GM18508 (cell line): Measurements from ENCODE around the gene CCZ1B.
"Not testable (repeated sequence)": the region's sequence is repeated elsewhere in the genome, so short reads cannot be mapped to it uniquely, and the experiment has no call there.

ENCODE experiments used
- ATAC-seq: cut with Tn5 transposase; IDR thresholded peaks from one replicate; pipeline ENCODE4 v1.9.1; 2021; ENCODE audit warnings: moderate number of reproducible peaks; ENCODE audit not compliant: insufficient read depth, unreplicated experiment

Gene CCZ1B

DNA sequence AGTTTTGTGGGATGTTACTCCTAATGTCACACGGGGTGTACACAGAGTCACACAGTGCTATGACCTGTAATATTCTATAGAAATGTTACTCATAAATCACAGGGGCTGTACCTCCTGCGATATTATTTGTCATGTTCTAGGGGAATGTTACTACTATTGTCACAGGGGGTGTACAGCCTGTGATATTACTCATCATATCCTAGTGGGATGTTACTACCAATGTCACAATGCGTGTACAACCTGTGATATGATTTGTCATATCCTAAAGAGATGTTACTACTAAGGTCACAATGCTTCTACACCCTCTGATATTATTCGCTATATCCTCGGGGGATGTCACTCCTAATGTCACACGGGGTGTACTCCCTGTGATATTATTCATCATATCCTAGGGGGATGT is 7.6 kb upstream of the CCZ1B start:
- ATAC-seq = no peak

DNA sequence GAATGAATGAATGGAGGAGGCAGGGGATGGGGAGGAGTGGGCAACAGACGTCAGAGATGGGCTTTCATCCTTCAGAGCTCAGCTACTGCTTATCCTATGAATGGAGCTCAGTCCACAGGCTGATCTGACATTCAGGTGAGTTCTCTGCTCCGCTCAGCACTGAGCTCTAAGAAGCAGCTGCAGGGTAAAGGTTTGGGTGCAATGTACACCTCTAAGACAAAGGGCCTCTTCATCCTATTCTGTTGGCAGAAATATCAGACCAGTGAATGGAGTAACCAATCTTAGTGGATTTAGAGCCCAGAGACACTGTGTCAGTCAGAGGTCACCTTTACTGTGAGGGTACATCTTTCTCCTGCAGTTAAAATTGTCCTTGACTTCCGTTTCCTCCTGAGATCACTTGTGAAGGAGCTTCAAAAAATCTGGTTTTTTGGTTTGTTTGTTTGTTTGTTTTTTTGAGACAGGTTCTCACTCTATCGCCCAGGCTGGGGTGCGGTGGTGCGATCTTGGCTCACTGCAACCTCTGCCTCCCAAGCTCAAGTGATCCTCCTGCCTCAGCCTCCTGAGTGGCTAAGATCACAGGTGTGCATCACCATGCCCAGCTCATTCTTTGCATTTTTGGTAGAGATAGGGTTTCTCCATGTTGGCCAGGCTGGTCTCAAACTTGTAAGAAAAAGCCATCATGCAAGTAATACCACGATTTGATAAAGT is 5.1 kb upstream of the CCZ1B start:
- no peak for ATAC-seq

DNA sequence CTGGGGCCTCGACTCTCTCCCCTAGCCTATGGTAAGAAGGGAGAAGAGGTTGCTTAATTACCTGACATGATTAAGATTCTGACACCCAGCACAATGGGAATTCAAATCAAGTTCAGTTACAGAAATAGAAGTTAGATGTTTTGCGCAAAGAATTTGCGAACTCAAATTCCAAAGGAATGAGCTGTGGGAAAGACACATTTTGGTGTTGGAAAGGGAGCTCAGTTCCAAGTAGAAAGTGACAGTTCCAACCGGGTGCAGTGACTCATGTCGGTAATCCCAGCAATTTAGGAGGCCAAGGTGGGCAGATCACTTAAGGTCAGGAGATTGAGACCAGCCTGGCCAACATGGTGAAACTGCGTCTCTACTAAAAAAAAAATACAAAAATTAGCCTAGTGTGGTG is 4.0 kb upstream of the CCZ1B start:
- ATAC-seq = not testable (repeated sequence)

DNA sequence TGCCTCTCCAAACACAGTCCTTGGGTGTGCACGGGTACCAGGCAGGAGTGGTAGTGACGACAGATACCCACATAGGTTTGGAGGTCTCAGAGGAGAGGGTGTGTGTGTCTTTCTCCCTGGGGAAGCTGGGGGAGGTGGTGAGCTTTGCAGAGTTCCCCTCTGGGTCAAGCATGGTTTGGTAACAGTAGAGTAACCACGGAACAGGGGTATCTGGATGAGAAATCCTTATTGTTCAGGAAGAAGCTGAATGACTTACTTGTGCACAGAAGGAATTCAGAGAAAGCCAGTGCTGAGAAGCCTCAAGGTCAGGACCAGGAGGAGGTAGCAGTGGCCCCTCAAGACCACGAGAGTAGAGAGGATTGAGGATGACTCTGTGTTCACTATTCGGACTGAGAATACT is 3.5 kb upstream of the CCZ1B start:
- not testable (repeated sequence) for ATAC-seq

DNA sequence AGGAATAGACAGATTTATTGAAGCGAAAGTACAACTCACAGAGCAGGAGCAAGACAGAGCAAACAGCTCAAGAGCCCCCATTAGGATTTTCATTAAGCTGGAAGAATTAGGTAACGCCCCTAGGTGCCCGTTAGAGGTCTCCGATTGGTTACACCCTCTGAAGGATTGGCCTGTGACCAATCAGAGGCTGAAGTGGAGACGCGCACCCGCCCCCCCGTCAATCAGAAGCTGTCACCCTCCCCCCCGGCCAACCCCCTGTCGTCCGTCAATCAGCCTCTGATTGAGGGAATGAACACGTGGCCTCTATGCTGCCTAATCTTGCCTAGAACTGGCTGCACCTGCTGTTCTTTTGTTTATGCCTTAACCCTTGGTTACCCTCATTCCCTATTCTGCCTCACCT is 1.1 kb upstream of the CCZ1B start:
- not testable (repeated sequence) for ATAC-seq

DNA sequence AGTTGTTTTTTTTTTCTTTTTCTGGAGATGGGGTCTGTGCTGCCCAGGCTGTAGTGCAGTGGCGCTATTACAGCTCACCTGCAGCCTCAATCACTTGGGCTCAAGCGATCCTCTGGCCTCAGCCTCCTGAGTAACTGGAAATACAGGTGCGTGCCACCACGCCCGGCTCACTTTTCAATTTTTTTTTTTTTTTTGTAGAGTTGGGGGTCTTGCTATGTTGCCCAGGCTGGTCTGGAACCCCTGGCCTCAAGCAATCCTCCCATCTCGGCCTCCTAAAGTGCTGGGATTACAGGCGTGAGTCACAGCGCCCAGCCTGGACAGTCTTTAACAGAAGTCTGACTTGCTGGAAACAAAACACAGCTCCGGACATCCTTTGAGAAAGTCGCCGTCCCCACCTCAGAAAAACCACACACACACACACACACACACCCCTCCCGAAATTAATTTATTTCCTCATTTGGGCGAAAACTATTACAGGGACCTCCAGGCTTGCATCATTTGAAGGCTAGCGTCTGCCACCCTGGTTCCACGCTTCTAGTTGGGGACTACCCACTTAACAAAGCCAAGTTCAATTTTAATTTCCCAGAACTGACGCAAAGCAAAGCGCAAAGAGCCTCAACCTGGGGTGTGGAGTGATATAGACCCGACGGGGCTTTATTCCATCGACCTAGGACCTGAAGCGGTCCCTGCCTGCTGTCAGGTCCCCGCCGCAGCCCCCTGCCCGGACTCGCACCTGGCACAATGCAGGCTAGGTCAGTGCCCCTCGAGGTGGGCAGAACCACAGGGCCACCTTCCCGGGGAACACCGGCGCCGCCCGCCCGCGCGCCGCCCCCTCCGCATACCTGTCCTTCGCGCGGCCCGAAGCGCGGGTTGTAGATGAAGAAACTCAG is 594 bp downstream of the CCZ1B start:
- ATAC-seq = peak; percentile 25

DNA sequence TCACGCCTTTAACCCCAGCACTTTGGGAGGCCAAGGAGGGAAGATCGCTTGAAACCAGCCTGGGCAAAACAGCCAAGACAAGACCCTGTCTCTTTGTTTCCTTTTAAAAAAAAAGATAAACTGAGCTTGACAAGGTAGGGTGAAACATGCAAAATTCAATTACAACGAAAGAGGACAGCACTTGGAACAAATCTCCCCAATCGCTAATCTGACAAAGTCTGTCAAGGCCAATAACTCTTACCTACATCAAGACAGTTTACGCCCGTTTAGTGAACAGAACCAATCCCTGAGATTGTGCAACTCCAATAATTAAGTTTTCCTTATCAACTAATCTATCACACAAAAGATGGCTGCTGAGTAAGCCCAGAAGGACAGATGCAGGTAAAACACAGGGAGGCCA is 4.5 kb downstream of the CCZ1B start:
- not testable (repeated sequence) for ATAC-seq

DNA sequence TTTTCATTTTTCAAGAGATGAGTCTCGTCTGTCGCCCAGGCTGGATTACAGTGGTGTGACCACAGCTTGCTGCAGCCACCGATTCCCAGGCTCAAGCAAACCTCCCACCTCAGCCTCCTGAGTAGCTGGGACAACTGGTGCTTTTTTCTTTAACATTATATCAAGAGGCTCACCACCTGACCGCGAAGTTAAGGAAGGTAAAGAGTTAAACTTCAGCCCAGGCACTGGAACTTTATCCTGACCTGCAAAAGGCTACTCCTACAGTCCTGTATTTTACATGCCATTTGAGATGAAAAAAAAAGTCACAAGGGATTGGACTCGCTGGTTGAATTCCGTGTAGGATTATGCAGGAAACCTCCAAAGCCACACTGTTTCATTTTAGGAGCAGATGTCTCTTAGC is 10.6 kb downstream of the CCZ1B start:
- not testable (repeated sequence) for ATAC-seq

DNA sequence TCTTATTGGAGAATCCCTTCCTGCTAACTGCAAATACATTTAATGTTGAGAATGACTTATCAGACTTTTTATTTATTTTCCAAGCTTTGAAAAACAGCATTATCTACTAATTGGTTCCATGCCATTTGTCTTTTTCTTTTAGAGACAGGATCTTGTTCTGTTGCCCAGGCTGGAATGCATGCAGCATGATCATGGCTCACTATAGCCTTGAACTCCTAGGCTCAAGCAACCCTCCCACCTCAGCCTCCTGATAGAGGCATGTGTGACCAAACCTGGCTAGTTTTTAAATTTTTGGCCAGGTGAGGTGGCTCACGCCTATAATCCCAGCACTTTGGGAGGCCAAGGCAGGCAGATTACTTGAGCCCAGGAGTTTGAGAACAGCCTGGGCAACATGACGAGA is 13.1 kb downstream of the CCZ1B start:
- ATAC-seq = not testable (repeated sequence)

DNA sequence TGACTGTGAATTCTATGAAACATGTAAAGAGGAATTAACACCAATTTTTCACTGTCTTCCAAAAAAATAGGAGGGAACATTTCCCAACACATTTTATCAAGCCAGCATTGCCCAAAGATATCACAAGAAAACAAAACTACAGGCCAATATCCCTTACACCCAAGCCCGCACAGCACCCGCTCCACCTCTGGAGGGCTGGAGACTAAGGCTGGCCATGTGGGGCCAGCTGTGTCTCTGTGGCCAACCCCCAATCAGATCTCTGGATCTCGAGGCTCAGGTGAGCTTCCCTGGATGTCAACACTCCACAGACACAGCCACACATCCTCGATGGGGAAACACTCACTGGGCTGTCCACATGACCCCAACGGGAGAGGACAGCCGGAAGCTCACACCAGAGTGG is 18.1 kb downstream of the CCZ1B start:
- not testable (repeated sequence) for ATAC-seq

DNA sequence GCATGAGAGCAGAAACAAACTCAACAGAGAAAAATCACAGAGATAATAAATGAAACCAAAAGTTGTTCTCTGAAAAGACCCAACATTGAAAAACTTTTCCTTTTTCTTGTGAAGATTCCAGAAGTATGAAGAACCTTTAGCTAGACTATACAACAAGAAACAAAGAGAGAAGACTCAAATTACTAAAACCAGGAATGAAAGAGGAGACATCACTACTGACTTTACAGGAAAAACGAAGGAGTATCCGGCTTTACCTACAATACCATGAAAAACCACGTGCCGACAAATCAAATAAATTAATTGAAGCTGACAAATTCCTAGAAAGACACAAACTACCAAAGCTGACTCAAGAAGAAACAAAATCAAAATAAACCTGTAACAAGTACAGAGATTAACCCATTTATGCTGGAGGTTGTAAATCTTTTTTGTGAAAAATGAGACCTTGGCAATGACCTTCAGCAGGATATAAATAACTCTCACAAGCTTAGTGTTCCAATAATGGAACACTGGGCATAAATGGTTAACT is 18.6 kb downstream of the CCZ1B start:
- not testable (repeated sequence) for ATAC-seq

DNA sequence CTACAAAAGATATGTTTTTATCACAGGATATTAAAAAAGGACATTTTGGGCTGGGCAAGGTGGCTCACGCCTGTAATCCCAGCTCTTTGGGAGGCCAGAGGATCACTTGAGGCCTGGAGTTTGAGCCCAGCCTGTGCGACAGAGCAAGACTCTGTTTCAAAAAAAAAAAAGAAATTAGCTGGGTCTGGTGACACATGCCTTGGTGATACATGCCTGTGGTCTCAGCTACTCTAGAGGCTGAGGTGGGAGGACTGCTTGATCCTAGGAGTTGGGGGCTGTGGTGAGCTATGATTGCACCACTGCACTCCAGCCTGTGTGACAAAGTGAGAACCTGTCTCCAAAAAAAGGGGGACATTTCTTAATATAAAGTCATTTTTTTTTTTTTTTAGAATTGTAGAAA is 25.7 kb downstream of the CCZ1B start:
- ATAC-seq = not testable (repeated sequence)

DNA sequence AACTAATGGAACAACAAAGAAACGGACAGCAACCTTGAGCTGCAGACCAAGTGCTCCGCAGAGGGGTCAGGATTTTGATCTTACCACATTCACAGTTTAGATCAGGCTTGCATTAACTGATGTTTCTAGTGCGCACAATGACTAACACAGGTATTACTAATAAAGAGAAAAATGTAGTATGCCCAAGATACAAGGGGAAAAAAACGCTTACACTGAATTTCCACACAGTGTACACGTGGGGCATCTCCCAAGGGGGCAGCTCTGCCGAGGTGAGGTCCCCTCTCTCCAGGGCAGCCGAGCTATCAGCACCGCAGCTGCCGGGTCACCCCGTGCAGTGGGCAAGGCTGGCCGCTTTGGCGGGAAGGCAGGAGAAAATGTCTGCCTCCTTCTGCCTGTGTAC is 26.2 kb downstream of the CCZ1B start:
- ATAC-seq = not testable (repeated sequence)

DNA sequence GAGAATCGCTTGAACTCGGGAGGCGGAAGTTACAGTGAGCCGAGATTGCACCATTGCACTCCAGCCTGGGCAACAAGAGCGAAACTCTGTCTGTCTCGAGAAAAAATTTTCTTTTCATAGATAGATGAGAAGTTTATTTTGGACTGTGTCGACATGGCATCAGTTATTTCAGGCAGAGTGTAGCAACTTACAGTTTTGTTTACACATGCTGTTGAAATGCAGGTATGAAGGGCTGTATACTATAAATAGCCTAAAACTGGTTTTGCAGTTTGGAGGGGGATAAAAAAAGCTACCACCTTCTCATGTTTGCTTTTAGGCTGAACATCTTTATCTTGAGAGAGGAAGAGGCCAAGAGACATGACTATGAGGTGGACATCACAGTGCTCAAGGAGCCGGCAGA is 28.0 kb downstream of the CCZ1B start:
- ATAC-seq = not testable (repeated sequence)

DNA sequence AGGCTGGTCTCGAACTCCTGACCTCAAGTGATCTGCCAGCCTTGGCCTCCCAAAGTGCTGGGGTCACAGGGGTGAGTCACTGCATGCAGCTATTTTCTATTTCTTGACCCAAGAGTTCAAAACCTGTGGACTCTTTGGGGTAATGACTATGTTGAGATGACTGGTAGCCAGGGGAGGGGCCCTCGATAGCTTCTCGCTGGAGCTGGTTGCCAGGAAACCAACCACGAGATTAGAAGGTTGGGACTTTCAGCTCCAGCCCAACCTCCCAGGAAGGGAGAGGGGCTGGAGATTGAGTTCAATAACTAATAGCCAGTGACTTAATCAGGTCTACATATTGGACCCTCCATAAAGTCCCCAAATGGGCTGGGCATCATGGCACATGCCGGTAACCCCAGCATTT is 28.9 kb downstream of the CCZ1B start:
- not testable (repeated sequence) for ATAC-seq

DNA sequence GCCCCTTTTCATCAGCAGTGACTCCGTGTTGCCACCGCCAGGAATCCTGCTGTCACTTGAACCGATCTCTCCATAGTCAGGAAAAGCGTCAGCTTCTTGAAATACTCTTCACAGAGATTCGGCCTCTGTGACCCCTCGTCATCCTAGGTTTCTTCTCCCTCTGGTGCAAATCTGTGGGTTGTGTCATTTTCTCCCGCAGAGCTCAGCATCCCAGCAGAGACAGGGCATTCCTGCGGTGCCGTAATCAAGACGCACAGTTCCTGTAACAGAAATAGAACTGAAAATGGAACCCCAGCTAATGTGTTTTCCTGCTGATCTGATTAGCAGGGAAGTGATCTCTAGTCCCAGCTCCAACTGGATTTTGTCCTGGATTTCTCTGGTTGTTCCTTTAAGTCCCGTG is 31.8 kb downstream of the CCZ1B start:
- ATAC-seq = not testable (repeated sequence)

DNA sequence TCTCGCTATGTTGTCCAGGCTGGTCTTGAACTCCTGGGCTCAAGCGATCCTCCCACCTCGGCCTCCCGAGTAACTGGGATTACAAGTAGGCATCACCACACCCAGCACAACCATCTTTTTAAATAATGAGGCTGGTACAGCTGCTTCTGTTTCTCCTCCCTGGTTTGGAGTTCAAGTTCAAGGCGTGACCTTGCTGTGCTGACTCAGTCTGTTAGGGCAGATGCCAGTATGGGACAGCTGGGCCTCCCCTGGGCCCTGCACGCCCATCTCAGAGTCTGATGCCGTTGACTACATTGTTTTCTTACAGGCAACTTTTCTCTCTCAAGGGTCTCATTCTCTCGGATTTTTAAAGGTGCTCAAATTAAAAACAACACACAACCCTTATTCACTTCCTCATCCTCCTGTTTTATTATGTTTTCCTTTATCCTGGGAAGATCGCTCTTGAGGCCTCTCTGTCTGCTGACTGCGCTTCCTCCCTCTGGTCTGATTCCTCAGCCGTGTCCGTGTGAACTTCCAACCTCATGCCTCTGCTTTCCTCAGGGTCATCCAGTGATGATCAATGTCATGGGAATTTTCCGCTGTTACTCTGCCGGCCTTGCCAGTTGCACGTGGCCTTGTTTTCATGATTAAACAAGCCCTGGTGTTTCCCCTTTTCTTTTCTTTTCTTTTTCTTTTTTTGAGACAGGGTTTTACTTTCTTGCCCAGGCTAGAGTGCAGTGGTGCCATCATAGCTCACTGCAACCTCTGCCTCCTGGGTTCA is 33.8 kb downstream of the CCZ1B start:
- not testable (repeated sequence) for ATAC-seq

DNA sequence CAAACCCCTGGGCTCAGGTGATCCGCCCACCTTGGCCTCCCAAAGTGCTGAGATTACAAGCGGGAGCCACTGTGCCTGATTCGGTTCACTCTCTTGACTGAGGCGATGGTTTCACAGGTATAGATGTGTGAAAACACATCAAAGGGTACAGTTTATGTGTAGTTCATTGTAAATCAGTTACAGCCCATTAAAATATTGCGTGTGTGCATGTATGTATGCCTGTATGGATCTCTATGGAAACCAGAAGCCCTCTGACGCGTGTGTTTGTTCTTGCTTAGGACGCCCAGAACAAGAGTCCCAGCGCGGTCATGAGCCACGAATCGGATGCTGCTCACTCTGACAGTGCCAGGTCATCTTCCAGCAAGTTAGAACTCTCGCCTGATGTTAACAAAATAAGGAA is 36.7 kb downstream of the CCZ1B start:
- not testable (repeated sequence) for ATAC-seq

DNA sequence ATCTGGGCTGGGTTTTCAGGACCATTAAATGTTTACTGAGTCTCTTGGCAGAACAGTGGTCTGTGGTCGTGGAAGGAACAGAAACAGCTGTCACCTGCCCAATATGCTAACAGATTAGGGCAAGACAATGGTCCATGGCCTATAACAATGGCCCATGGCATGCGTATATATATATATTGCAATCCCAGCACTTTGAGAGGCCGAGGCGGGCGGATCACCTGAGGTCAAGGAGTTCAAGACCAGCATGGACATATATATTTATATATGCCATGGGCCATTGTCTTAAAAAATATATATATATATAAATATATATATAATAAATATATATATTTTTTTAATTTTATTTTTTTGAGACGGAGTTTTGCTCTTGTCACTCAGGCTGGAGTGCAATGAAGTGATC is 44.5 kb downstream of the CCZ1B start:
- not testable (repeated sequence) for ATAC-seq

DNA sequence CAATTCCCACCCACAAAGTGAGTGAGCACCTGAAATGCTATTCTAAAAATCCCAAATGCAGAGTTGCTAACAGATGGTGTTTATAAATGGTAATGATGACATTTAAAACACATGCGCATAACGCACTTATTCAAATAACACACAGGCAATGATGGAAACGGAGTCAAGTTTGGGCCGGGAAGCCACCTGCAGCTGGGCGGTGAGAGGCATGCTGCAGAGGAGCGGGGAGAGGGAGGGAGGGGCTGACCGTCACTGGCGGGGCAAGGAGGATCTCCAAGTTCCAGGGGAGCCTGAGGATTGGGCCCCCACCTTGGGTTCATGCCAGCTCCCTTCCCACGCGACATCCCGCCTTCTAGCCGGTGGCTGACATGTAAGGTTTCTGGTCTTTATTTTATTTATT is 64.9 kb downstream of the CCZ1B start:
- not testable (repeated sequence) for ATAC-seq
